GM06990 (cell line): Measurements from ENCODE around the gene HERC5.
"Not testable (repeated sequence)": the region's sequence is repeated elsewhere in the genome, so short reads cannot be mapped to it uniquely, and the experiment has no call there.

Source experiments
- DNase-seq: peaks from one replicate; pipeline ENCODE4 v3.0.0-alpha.2; 2011; ENCODE audit not compliant: insufficient read length; ENCODE audit errors: extremely low read depth
- H3K27me3 ChIP-seq: replicated peaks from 2 replicates; pipeline ENCODE4 v1.6.0; 2011; ENCODE audit warnings: low read length; ENCODE audit not compliant: control insufficient read depth, insufficient read depth
- H3K36me3 ChIP-seq: 2 replicates; pipeline ENCODE4 v1.5.1; 2011; ENCODE audit warnings: low read length; ENCODE audit not compliant: control insufficient read depth, insufficient read depth
- H3K4me3 ChIP-seq: replicated peaks from 2 replicates; pipeline ENCODE4 v1.5.1; 2011; ENCODE audit warnings: low read depth, mild to moderate bottlenecking, control low read depth, low read length
- CTCF ChIP-seq: IDR thresholded peaks from 2 replicates; pipeline ENCODE4 v1.5.1; 2011; ENCODE audit warnings: low read length, control low read depth, mild to moderate bottlenecking, inconsistent platforms; ENCODE audit not compliant: insufficient read depth, poor library complexity, severe bottlenecking

Gene HERC5

GRCh38 chr4:88539322-88540068 lies 82.6 kb downstream of the HERC5 start:
- peak; percentile 64 for TF ChIP-seq CTCF
- H3K4me3 ChIP-seq, H3K36me3 ChIP-seq, H3K27me3 ChIP-seq, DNase-seq: not testable (repeated sequence)

GRCh38 chr4:88549815-88550214 lies 92.9 kb downstream of the HERC5 start:
- Histone ChIP-seq H3K27me3 (no peaks in the 10 kb centered on the region), H3K4me3 (no peak overlapping the region), H3K36me3 (no peaks in the 10 kb centered on the region)
- no peak for TF ChIP-seq CTCF
- DNase-seq: no peak
